Omental fat pad (tissue), 4 donors: ENCODE measurements around the gene ACSS3. TPM values are rescaled to one million over a fixed set of nuclear protein-coding genes. Genes with fewer than 3 reads are reported as not detected.

ENCODE experiments used
- ATAC-seq: fragments of 150-250 bp; one replicate; pipeline ENCODE4 v1.9.1; 2016; ENCODE audit warnings: mild to moderate bottlenecking, moderate library complexity; ENCODE audit not compliant: low FRiP score
- DNase-seq: peaks from one replicate; pipeline ENCODE4 v3.0.0-alpha.2; 2019; ENCODE audit warnings: low spot score
- CTCF ChIP-seq, 3 donors: fragments of 450-650 bp; IDR thresholded peaks; one replicate each; pipeline ENCODE4 v1.5.1; 2016 to 2017; ENCODE audit warnings: antibody characterized with exemption in 3 of 3, mild to moderate bottlenecking in 3 of 3, moderate library complexity in 2 of 3
- total RNA-seq, 4 donors: library from RNA; depleted of rRNA; stranded (reverse); fragments of >200 nt; gene quantifications; one replicate each; pipeline ENCODE4 v1.1.0, GENCODE V29; 2016

Gene ACSS3
- total RNA-seq, 4 donors from 2014 or later: 38.8 to 102 (median 57.9) TPM

- no peak for TF ChIP-seq CTCF (IDR thresholded peaks at IDR 0.05)
- no peak for DNase-seq
- ATAC-seq: no peak
Observed at GRCh38 chr12:81257947-81258551, 180.2 kb downstream of the ACSS3 start.

GRCh38 chr12:81259360-81259759, 181.5 kb downstream of the ACSS3 start:
- no peak for ATAC-seq
- no peak for TF ChIP-seq CTCF (IDR thresholded peaks at IDR 0.05)
- DNase-seq: no peak

- no peak for ATAC-seq
- no peak for DNase-seq
- TF ChIP-seq CTCF (IDR thresholded peaks at IDR 0.05): no peak
Observed at GRCh38 chr12:81261508-81262207, 183.8 kb downstream of the ACSS3 start.

- DNase-seq: no peak
- no peak for ATAC-seq
- no peak for TF ChIP-seq CTCF (IDR thresholded peaks at IDR 0.05)
Observed at GRCh38 chr12:81263072-81263471, 185.2 kb downstream of the ACSS3 start.

- ATAC-seq (no peak), DNase-seq (no peak)
- TF ChIP-seq CTCF (IDR thresholded peaks at IDR 0.05): no peak
Observed at GRCh38 chr12:81270385-81270784, 192.5 kb downstream of the ACSS3 start.

GRCh38 chr12:81274637-81275529, 197.0 kb downstream of the ACSS3 start:
- no peak for ATAC-seq
- TF ChIP-seq CTCF (IDR thresholded peaks at IDR 0.05): no peak

More at GRCh38 chr12:81274637-81275529, 197.0 kb downstream of the ACSS3 start:
- DNase-seq: no peak
